Calu3 (cell line): ENCODE measurements around the gene MMD2. TPM values are rescaled to one million over a fixed set of nuclear protein-coding genes. Genes with fewer than 3 reads are reported as not detected.

Experiments used
- BruUV-seq: library from RNA; stranded (reverse); fragments of 400-500 nt; replicated peaks from 2 replicates; lab custom pipeline; 2021; lab: Mats Ljungman, UMichigan
- CTCF ChIA-PET: fragments of 300-600 bp; sonication (Branson Sonifier 250); formaldehyde crosslinking; loops from one replicate; lab custom pipeline; 2022; ENCODE audit warnings: antibody characterized with exemption; lab: Charles Lee
- DNase-seq: peaks from one replicate; pipeline ENCODE4 v3.0.0; 2022
- H3K27ac Mint-ChIP-seq: one replicate; pipeline ENCODE4 v1.8.0; 2022; ENCODE audit warnings: mixed read lengths; ENCODE audit not compliant: unreplicated experiment
- H3K27me3 Mint-ChIP-seq: one replicate; pipeline ENCODE4 v1.8.0; 2022; ENCODE audit warnings: mixed read lengths; ENCODE audit not compliant: unreplicated experiment
- H3K36me3 Mint-ChIP-seq: one replicate; pipeline ENCODE4 v1.8.0; 2022; ENCODE audit warnings: mild to moderate bottlenecking, moderate library complexity, mixed read lengths; ENCODE audit not compliant: insufficient read depth, unreplicated experiment
- H3K4me1 Mint-ChIP-seq: one replicate; pipeline ENCODE4 v1.8.0; 2022; ENCODE audit warnings: mild to moderate bottlenecking, low read depth, mixed read lengths; ENCODE audit not compliant: unreplicated experiment
- H3K4me3 Mint-ChIP-seq: one replicate; pipeline ENCODE4 v1.8.0; 2022; ENCODE audit warnings: mild to moderate bottlenecking, low read depth, moderate library complexity, mixed read lengths; ENCODE audit not compliant: unreplicated experiment
- H3K9me3 Mint-ChIP-seq: one replicate; pipeline ENCODE4 v1.8.0; 2022; ENCODE audit warnings: low read depth, mixed read lengths; ENCODE audit not compliant: unreplicated experiment
- intact Hi-C: fragments of 100-400 bp; cut with micrococcal nuclease; formaldehyde crosslinking; loops from one replicate; pipeline ENCODE4 v1.10.0; 2022; ENCODE audit not compliant: unreplicated experiment
- total RNA-seq: library from RNA; stranded (reverse); gene quantifications from 2 replicates; pipeline ENCODE4 v1.2.3, GENCODE V29; 2022
- TF ChIP-seq, protein P1 (sequence below): fragments of 200-600 bp; IDR thresholded peaks from one replicate; pipeline ENCODE4 v1.8.0; 2022; ENCODE audit warnings: antibody characterized with exemption; ENCODE audit not compliant: unreplicated experiment

The MMD2 gene
- total RNA-seq, 1 experiment from 2014 or later = not detected

DNA sequence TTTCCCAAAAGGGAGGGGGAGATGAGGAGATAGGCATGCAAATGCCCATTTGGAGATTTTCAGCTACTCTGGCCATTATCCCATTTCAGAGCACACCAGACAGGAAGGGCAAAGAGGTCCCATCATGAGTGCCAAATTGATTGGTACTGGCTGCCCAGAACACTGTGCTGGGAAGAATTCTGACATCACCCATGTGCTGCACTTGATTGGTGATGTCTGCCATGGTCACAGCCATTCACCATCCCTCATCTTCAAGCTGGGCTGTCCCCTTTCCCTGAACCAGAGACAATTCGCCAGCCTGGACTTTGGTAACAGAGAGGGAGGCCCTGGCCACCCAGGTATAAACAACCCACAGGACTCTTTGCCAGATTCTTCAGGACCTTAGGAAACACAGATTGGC, 52.3 kb downstream of the MMD2 start:
- TF ChIP-seq, protein P1, sequence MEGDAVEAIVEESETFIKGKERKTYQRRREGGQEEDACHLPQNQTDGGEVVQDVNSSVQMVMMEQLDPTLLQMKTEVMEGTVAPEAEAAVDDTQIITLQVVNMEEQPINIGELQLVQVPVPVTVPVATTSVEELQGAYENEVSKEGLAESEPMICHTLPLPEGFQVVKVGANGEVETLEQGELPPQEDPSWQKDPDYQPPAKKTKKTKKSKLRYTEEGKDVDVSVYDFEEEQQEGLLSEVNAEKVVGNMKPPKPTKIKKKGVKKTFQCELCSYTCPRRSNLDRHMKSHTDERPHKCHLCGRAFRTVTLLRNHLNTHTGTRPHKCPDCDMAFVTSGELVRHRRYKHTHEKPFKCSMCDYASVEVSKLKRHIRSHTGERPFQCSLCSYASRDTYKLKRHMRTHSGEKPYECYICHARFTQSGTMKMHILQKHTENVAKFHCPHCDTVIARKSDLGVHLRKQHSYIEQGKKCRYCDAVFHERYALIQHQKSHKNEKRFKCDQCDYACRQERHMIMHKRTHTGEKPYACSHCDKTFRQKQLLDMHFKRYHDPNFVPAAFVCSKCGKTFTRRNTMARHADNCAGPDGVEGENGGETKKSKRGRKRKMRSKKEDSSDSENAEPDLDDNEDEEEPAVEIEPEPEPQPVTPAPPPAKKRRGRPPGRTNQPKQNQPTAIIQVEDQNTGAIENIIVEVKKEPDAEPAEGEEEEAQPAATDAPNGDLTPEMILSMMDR = no peak
- no TSS peak for BruUV-seq
- Mint-ChIP-seq H3K4me3 (no peak overlapping the region), H3K4me1 (no peaks in the 10 kb centered on the region), H3K9me3 (no peaks in the 10 kb centered on the region), H3K27me3 (peaks cover 68% of the 10 kb centered on the region), H3K36me3 (no peaks in the 10 kb centered on the region), H3K27ac (no peak overlapping the region)
- no peak for DNase-seq
- CTCF ChIA-PET = no interaction called here
- intact Hi-C loops = no loop called here

DNA sequence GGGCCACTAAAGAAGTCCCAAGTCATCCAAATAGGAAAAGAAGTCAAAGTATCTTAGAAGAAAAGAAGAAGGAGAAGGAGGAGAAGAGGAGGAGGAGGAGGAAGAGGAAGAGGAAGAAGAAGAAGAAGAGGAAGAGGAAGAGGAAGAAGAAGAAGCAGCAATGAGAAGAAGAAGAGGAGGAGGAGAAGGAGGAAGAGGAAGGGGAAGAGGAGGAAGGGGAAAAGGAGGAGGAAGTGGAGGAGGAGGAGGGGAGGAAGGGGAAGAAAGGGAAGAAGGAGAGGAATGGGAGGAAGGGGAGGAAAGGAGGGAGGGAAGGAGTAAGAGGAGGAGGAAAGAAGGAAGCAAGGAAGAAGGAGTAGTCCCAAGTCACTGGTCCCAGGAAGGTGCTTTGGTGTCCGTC, 53.8 kb downstream of the MMD2 start:
- Mint-ChIP-seq H3K27ac (no peak overlapping the region), H3K4me3 (no peak overlapping the region), H3K27me3 (peaks cover 62% of the 10 kb centered on the region), H3K36me3 (no peaks in the 10 kb centered on the region), H3K9me3 (no peaks in the 10 kb centered on the region), H3K4me1 (no peaks in the 10 kb centered on the region)
- CTCF ChIA-PET = no interaction called here
- intact Hi-C loops = no loop called here
- TF ChIP-seq, protein P1 = no peak
- no peak for DNase-seq
- no TSS peak for BruUV-seq

DNA sequence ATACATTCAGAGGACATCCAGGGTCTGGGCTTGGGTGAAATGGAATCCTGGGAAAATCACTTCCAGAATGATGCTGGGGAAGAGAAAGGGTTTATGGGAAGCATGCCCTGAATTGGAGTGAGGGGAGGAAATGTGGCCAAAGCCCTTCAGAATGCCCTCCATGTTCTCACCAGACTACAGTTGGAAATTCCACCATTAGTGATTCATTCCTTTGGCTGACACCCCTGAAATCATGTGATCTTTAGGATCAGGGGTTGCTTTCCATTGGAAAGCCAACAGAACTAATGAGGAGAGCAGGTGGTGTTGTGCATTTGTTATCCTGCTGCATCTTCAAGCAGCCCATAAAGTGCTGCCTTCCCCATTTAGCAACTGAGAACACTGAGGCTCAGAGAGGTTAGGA, 54.6 kb downstream of the MMD2 start:
- Mint-ChIP-seq H3K27me3 (peaks cover 64% of the 10 kb centered on the region), H3K27ac (no peak overlapping the region), H3K36me3 (no peaks in the 10 kb centered on the region), H3K4me1 (no peaks in the 10 kb centered on the region), H3K4me3 (no peak overlapping the region), H3K9me3 (no peaks in the 10 kb centered on the region)
- intact Hi-C loops = no loop called here
- BruUV-seq = no TSS peak
- CTCF ChIA-PET = no interaction called here
- DNase-seq = no peak
- TF ChIP-seq, protein P1 = no peak

DNA sequence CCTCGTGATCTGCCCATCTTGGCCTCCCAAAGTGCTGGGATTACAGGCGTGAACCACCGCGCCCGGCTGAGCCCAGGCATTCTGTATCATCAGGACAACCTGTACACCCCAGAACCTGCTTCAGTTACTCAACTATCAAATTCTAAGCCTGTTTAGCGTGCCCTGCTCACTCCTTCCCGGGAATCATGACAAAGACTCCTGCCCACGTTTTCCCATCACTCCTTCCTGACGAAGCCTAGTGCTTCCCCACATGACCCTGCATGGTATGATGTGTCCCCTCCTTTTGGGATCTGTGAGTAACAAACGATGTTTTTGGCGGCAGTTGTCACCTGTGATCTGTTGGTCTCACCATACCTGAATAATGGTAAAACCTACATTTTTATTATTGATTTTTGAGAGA, 63.2 kb downstream of the MMD2 start:
- BruUV-seq = no TSS peak
- CTCF ChIA-PET = no interaction called here
- no peaks in the 10 kb centered on the region for H3K36me3 Mint-ChIP-seq
- no peak overlapping the region for H3K27ac Mint-ChIP-seq
- DNase-seq = no peak
- no peaks in the 10 kb centered on the region for H3K4me1 Mint-ChIP-seq
- H3K9me3 Mint-ChIP-seq = peaks cover 3% of the 10 kb centered on the region
- intact Hi-C loops = no loop called here
- no peak overlapping the region for H3K4me3 Mint-ChIP-seq
- TF ChIP-seq, protein P1 = no peak
- peaks cover 43% of the 10 kb centered on the region for H3K27me3 Mint-ChIP-seq
